ENCODE measurements around the gene ROBO1. TPM values are rescaled to one million over a fixed set of nuclear protein-coding genes. Genes with fewer than 3 reads are reported as not detected.

ROBO1 gene
- total RNA-seq, 1 donor from 2014 or later, result 13.4 TPM

DNA sequence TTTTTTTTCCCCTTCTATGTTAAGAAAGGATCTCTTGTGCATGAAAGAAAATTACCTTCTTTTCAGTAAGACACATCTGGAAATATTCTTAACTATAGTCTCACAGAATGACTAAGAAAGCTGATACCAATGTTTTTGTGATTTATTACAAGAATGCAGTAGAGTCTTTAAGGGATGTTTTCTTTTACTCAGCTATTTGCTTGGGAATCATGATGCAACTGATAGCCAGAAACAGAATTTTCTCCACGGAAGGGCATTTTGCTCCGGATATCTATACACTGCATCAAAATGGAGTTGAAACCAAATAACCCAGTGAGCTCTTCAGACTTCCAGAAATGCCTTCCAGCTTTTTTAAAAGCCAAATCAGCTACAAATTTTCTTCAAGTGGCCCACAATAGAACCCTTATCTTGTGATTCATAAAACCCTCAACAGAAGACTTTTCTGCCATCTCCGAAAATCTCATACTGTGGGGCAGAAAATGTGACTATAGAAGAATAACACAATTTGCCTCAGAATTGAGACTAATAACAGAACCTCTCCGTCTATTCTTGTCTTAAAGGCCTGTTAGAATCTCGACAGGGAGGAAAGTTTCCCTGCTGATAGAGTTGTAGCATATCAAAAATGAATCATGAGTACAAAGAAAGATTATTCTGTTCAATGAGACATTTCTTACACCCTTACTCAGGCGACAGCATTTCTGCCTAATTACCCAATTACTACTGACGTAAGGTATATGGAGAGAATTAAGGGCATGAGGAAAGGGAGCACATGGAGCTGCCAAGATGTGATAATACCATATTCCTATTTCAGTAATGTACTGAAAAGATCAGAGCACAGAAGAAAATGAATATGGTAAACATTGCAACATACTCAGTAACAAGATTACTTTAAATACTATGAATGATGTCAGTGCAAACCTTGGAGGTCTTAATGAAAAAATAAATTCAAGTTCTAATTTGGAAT lies 900.1 kb downstream of the ROBO1 start:
- TF ChIP-seq, protein P1, sequence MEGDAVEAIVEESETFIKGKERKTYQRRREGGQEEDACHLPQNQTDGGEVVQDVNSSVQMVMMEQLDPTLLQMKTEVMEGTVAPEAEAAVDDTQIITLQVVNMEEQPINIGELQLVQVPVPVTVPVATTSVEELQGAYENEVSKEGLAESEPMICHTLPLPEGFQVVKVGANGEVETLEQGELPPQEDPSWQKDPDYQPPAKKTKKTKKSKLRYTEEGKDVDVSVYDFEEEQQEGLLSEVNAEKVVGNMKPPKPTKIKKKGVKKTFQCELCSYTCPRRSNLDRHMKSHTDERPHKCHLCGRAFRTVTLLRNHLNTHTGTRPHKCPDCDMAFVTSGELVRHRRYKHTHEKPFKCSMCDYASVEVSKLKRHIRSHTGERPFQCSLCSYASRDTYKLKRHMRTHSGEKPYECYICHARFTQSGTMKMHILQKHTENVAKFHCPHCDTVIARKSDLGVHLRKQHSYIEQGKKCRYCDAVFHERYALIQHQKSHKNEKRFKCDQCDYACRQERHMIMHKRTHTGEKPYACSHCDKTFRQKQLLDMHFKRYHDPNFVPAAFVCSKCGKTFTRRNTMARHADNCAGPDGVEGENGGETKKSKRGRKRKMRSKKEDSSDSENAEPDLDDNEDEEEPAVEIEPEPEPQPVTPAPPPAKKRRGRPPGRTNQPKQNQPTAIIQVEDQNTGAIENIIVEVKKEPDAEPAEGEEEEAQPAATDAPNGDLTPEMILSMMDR (IDR thresholded peaks at IDR 0.05), result no peak
- DNase-seq (ENCODE audit: low spot score in 2 of 2), result no peak
- intact Hi-C loops (cut with DNase I), result no loop called here
- no peaks in the 10 kb centered on the region for H3K9me3 ChIP-seq
- no peaks in the 10 kb centered on the region for H3K4me1 ChIP-seq
- H3K4me3 ChIP-seq, result no peak overlapping the region
- H3K27me3 ChIP-seq, result no peaks in the 10 kb centered on the region
- no peaks in the 10 kb centered on the region for H3K36me3 ChIP-seq
- H3K27ac ChIP-seq, result no peak overlapping the region

DNA sequence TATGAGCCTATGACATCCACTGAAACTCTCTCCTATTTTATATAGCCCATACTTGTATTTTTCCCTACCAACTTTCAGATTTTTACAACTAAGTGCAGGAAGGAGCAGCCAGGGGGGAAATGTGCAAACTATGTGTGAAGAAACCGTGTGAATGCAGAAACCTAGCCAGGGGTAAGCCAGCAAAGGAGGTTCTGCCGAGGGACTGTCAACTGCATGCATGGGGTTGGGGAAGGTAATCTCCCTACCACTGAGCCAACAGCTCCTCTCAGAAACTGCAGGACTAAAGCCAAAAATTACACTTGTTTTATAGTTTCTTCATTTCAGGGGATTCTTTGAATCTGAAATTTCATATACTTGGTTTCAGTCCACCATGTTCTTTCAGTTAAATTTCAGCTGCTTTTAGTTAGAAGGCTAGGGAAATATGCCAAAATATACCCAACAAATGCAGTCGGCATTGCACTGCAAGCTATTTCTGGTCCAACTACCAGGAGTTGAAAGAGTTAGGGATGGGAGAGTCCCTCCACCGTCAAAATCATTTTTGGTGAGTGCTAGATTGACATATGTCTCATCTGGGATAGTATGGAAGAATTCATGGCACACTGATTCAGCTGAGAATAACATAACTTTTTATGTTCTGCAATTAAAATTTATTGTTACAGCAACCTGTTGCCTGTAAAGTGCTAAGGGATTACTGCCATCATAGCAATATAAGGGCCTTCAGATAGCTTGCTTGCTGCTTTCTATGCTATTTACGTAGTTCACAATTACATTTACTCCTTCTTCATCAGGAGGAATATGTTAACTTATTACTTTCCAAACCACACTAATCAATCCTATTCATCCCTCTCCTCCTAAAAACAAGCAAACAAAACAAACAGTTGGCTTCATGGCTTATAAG lies 904.2 kb downstream of the ROBO1 start:
- intact Hi-C loops (cut with DNase I), result no loop called here

DNA sequence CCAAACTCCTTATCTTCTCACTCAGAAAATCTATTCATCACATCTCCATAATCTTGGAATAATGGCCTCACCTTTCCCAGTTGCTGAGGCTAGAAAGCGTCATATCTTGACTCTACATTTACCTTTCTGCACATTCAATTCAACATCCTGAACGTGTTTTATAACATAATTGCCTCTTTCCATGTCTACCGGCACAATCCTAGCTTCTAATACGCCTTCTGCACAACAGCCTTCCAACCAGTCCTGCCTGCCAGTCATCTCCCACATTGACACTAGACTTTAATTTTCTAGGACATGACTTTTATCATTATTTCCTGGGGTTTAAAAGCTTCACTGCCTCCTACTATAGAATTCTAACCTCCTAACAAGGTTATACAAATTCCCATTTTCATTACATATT lies 906.6 kb downstream of the ROBO1 start:
- Histone ChIP-seq H3K9me3 (no peaks in the 10 kb centered on the region), H3K36me3 (no peaks in the 10 kb centered on the region), H3K4me3 (no peak overlapping the region), H3K4me1 (no peaks in the 10 kb centered on the region), H3K27me3 (no peaks in the 10 kb centered on the region), H3K27ac (no peak overlapping the region)
- no peak for DNase-seq (ENCODE audit: low spot score in 2 of 2)
- TF ChIP-seq, protein P1 (IDR thresholded peaks at IDR 0.05), result no peak
- intact Hi-C loops (cut with DNase I), result no loop called here

More for the DNA sequence above, 904.2 kb downstream of the ROBO1 start:
- Histone ChIP-seq H3K4me3 (no peak overlapping the region), H3K36me3 (no peaks in the 10 kb centered on the region), H3K27ac (no peak overlapping the region), H3K27me3 (no peaks in the 10 kb centered on the region), H3K9me3 (no peaks in the 10 kb centered on the region), H3K4me1 (no peaks in the 10 kb centered on the region)
- TF ChIP-seq, protein P1 (IDR thresholded peaks at IDR 0.05), result no peak
- no peak for DNase-seq (ENCODE audit: low spot score in 2 of 2)

GRCh38 chr3:78860567-78860966 lies 907.2 kb downstream of the ROBO1 start:
- DNase-seq (ENCODE audit: low spot score in 2 of 2), result no peak
- Histone ChIP-seq H3K4me1 (no peaks in the 10 kb centered on the region), H3K36me3 (no peaks in the 10 kb centered on the region), H3K27ac (no peak overlapping the region), H3K9me3 (no peaks in the 10 kb centered on the region), H3K4me3 (no peak overlapping the region), H3K27me3 (no peaks in the 10 kb centered on the region)
- TF ChIP-seq, protein P1 (IDR thresholded peaks at IDR 0.05), result no peak
- intact Hi-C loops (cut with DNase I), result no loop called here

GRCh38 chr3:78858910-78859309 lies 908.9 kb downstream of the ROBO1 start:
- TF ChIP-seq, protein P1 (IDR thresholded peaks at IDR 0.05), result no peak
- Histone ChIP-seq H3K9me3 (no peaks in the 10 kb centered on the region), H3K4me3 (no peak overlapping the region)

More at GRCh38 chr3:78858910-78859309, 908.9 kb downstream of the ROBO1 start:
- no peak for DNase-seq (ENCODE audit: low spot score in 2 of 2)
- Histone ChIP-seq H3K36me3 (no peaks in the 10 kb centered on the region), H3K4me1 (no peaks in the 10 kb centered on the region), H3K27me3 (no peaks in the 10 kb centered on the region), H3K27ac (no peak overlapping the region)
- intact Hi-C loops (cut with DNase I), result no loop called here

Data from ascending aorta (tissue), 2 donors.